ENCODE measurements around the gene NRXN2.

GRCh38 chr11:64622681-64623080 lies 100.3 kb downstream of the NRXN2 start:
- no peak for TF ChIP-seq POLR2A (IDR thresholded peaks at IDR 0.05; ENCODE audit: low read length)
- TF ChIP-seq GATA1 (IDR thresholded peaks at IDR 0.05; ENCODE audit: low read depth, low read length) = no peak
